SK-N-SH (cell line): Measurements from ENCODE around the gene SIGLECL1.

Source experiments
- MAX ChIP-seq: IDR thresholded peaks from 2 replicates; pipeline ENCODE4 v1.4.0; 2012; ENCODE audit warnings: low read depth
- POLR2AphosphoS5 ChIP-seq: IDR thresholded peaks from 2 replicates; pipeline ENCODE4 v1.6.1; 2012; ENCODE audit warnings: low read depth, low read length
- RAD21 ChIP-seq: IDR thresholded peaks from 2 replicates; pipeline ENCODE4 v1.6.1; 2012; ENCODE audit warnings: mild to moderate bottlenecking, low read length
- RCOR1 ChIP-seq: fragments of 150-350 bp; IDR thresholded peaks from 2 replicates; pipeline ENCODE4 v1.6.1; 2017; ENCODE audit warnings: antibody characterized with exemption, low read length
- RXRA ChIP-seq: IDR thresholded peaks from 2 replicates; pipeline ENCODE4 v1.4.0; 2012; ENCODE audit warnings: low read depth, mild to moderate bottlenecking, borderline replicate concordance

GRCh38 chr19:51263808-51264207 lies 12.9 kb downstream of the SIGLECL1 start:
- TF ChIP-seq RCOR1, result no peak
- TF ChIP-seq RXRA, result no peak
- TF ChIP-seq RAD21, result no peak
- no peak for TF ChIP-seq POLR2AphosphoS5
- no peak for TF ChIP-seq MAX
